ENCODE results near the gene IQUB.

Gene IQUB

GRCh38 chr7:123435080-123435700 is 99.2 kb downstream of the IQUB start:
- H3K4me1 ChIP-seq (ENCODE audit: control insufficient read depth, low read length), result no peaks in the 10 kb centered on the region
- H3K4me3 ChIP-seq (ENCODE audit: low read length), result no peak overlapping the region
- no peaks in the 10 kb centered on the region for H4K20me1 ChIP-seq (ENCODE audit: control insufficient read depth, insufficient read depth, low read depth, low read length)
- no peaks in the 10 kb centered on the region for H3F3A ChIP-seq (ENCODE audit: control insufficient read depth, insufficient read depth)
- H3K4me2 ChIP-seq (ENCODE audit: low read length), result no peak overlapping the region
- no peaks in the 10 kb centered on the region for H3K27me3 ChIP-seq (ENCODE audit: control insufficient read depth, low read length)
- H3K9me3 ChIP-seq (ENCODE audit: control insufficient read depth, insufficient read depth, low read length), result no peaks in the 10 kb centered on the region
- TF ChIP-seq EZH2phosphoT487 (IDR thresholded peaks at IDR 0.05; ENCODE audit: borderline replicate concordance, low read length), result no peak
- TF ChIP-seq, protein P1, sequence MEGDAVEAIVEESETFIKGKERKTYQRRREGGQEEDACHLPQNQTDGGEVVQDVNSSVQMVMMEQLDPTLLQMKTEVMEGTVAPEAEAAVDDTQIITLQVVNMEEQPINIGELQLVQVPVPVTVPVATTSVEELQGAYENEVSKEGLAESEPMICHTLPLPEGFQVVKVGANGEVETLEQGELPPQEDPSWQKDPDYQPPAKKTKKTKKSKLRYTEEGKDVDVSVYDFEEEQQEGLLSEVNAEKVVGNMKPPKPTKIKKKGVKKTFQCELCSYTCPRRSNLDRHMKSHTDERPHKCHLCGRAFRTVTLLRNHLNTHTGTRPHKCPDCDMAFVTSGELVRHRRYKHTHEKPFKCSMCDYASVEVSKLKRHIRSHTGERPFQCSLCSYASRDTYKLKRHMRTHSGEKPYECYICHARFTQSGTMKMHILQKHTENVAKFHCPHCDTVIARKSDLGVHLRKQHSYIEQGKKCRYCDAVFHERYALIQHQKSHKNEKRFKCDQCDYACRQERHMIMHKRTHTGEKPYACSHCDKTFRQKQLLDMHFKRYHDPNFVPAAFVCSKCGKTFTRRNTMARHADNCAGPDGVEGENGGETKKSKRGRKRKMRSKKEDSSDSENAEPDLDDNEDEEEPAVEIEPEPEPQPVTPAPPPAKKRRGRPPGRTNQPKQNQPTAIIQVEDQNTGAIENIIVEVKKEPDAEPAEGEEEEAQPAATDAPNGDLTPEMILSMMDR (IDR thresholded peaks at IDR 0.05; ENCODE audit: low read depth, low read length, poor library complexity, severe bottlenecking), result no peak
- H3K79me2 ChIP-seq (ENCODE audit: control insufficient read depth, low read length), result no peaks in the 10 kb centered on the region
- no peak overlapping the region for H3K27ac ChIP-seq (ENCODE audit: low read depth, low read length)
- H3K9me2 ChIP-seq (replicated peaks; ENCODE audit: control insufficient read depth, low read length), result no peaks in the 10 kb centered on the region
- no peaks in the 10 kb centered on the region for H3K36me3 ChIP-seq (ENCODE audit: control insufficient read depth, low read length)

DNA sequence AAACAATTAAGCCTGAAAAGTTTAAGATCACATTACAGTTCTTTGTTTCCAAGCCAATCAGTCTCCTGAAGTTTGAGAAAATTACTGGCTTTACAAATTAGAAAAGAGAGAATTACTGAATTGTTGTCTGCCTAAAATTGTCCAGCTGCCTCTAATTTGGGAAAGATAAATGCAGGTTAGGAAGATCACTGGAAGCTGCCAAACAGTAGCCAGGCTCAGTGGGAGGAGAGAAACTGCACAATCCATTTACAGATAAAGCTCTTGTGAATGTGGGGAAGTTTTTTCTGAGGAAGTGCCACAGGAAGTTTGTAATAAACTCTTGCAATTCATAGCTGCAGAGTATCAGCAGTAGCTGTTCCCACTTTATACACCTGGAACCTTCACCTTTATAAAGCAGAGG is 100.7 kb downstream of the IQUB start:
- no peak overlapping the region for H3K27ac ChIP-seq (ENCODE audit: low read depth, low read length)
- no peaks in the 10 kb centered on the region for H3K9me3 ChIP-seq (ENCODE audit: control insufficient read depth, insufficient read depth, low read length)
- no peaks in the 10 kb centered on the region for H3K79me2 ChIP-seq (ENCODE audit: control insufficient read depth, low read length)
- H3K36me3 ChIP-seq (ENCODE audit: control insufficient read depth, low read length), result no peaks in the 10 kb centered on the region
- no peaks in the 10 kb centered on the region for H3K4me1 ChIP-seq (ENCODE audit: control insufficient read depth, low read length)
- no peaks in the 10 kb centered on the region for H3K27me3 ChIP-seq (ENCODE audit: control insufficient read depth, low read length)
- TF ChIP-seq EZH2phosphoT487 (IDR thresholded peaks at IDR 0.05; ENCODE audit: borderline replicate concordance, low read length), result no peak
- TF ChIP-seq, protein P1 (IDR thresholded peaks at IDR 0.05; ENCODE audit: low read depth, low read length, poor library complexity, severe bottlenecking), result no peak
- H4K20me1 ChIP-seq (ENCODE audit: control insufficient read depth, insufficient read depth, low read depth, low read length), result no peaks in the 10 kb centered on the region
- H3K4me3 ChIP-seq (ENCODE audit: low read length), result no peak overlapping the region
- no peak overlapping the region for H3K4me2 ChIP-seq (ENCODE audit: low read length)
- no peaks in the 10 kb centered on the region for H3K9me2 ChIP-seq (replicated peaks; ENCODE audit: control insufficient read depth, low read length)
- H3F3A ChIP-seq (ENCODE audit: control insufficient read depth, insufficient read depth), result no peaks in the 10 kb centered on the region

GRCh38 chr7:123432601-123433000 is 101.8 kb downstream of the IQUB start:
- H3K9me2 ChIP-seq (replicated peaks; ENCODE audit: control insufficient read depth, low read length), result no peaks in the 10 kb centered on the region

More at GRCh38 chr7:123432601-123433000, 101.8 kb downstream of the IQUB start:
- no peaks in the 10 kb centered on the region for H3F3A ChIP-seq (ENCODE audit: control insufficient read depth, insufficient read depth)
- H3K27ac ChIP-seq (ENCODE audit: low read depth, low read length), result no peak overlapping the region
- H3K4me1 ChIP-seq (ENCODE audit: control insufficient read depth, low read length), result no peaks in the 10 kb centered on the region
- H3K36me3 ChIP-seq (ENCODE audit: control insufficient read depth, low read length), result no peaks in the 10 kb centered on the region
- TF ChIP-seq, protein P1 (IDR thresholded peaks at IDR 0.05; ENCODE audit: low read depth, low read length, poor library complexity, severe bottlenecking), result no peak
- TF ChIP-seq EZH2phosphoT487 (IDR thresholded peaks at IDR 0.05; ENCODE audit: borderline replicate concordance, low read length), result no peak
- H3K9me3 ChIP-seq (ENCODE audit: control insufficient read depth, insufficient read depth, low read length), result no peaks in the 10 kb centered on the region
- H3K27me3 ChIP-seq (ENCODE audit: control insufficient read depth, low read length), result no peaks in the 10 kb centered on the region
- no peaks in the 10 kb centered on the region for H3K79me2 ChIP-seq (ENCODE audit: control insufficient read depth, low read length)
- H3K4me2 ChIP-seq (ENCODE audit: low read length), result no peak overlapping the region
- H3K4me3 ChIP-seq (ENCODE audit: low read length), result no peak overlapping the region
- no peaks in the 10 kb centered on the region for H4K20me1 ChIP-seq (ENCODE audit: control insufficient read depth, insufficient read depth, low read depth, low read length)

Measured in DOHH2 (cell line).